ENCODE data around the gene RPE65.

DNA sequence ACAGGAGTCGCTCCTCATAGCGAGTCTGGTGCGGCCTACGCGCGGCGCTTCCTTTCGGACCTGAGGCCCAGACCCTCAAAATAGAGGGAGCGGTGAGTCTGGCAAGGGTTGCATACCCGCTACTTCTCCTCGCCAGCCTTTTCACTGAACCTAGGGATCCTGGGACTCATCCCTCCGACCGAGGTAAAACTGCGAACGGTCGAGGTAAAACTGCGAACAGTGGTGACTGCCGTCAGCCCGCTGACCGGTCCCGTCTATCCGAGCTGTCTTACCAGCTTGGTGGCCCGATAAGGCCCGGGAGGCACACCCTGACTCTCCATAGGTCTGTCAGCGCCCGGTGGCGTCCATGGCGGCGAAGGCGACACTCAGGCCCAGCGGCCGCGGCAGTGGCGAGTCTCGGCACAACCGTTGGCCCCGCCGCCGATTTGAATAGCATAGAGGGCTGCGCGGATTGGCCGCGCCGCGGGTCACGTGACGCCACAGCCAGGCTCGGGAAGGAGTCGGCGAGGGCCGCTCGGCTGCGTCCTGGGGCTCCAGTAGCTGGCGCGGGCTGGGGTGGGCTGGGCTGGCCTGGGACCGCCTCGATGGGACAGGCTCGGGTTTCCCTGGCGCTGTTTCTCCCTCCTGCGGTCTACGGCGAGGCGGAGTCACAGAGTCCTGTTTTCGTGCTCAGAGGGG lies 47.1 kb upstream of the RPE65 start, which contains the start of gene DEPDC1:
- TF ChIP-seq, protein P1, sequence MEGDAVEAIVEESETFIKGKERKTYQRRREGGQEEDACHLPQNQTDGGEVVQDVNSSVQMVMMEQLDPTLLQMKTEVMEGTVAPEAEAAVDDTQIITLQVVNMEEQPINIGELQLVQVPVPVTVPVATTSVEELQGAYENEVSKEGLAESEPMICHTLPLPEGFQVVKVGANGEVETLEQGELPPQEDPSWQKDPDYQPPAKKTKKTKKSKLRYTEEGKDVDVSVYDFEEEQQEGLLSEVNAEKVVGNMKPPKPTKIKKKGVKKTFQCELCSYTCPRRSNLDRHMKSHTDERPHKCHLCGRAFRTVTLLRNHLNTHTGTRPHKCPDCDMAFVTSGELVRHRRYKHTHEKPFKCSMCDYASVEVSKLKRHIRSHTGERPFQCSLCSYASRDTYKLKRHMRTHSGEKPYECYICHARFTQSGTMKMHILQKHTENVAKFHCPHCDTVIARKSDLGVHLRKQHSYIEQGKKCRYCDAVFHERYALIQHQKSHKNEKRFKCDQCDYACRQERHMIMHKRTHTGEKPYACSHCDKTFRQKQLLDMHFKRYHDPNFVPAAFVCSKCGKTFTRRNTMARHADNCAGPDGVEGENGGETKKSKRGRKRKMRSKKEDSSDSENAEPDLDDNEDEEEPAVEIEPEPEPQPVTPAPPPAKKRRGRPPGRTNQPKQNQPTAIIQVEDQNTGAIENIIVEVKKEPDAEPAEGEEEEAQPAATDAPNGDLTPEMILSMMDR (IDR thresholded peaks at IDR 0.05): no peak
- TF ChIP-seq POLR2A (IDR thresholded peaks at IDR 0.05): no peak

Data from right lobe of liver (tissue), 4 donors.